ENCODE results near the gene FBXL4.

FBXL4 gene

GRCh38 chr6:98827295-98828159 is 120.2 kb downstream of the FBXL4 start:
- no peak for DNase-seq (ENCODE audit: low read depth in 1 of 2, low spot score in 1 of 2)

GRCh38 chr6:98825600-98826230 is 122.0 kb downstream of the FBXL4 start:
- DNase-seq (ENCODE audit: low read depth in 1 of 2, low spot score in 1 of 2): no peak

- DNase-seq (ENCODE audit: low read depth in 1 of 2, low spot score in 1 of 2): no peak
These were observed 122.7 kb downstream of the FBXL4 start for GRCh38 chr6:98824902-98825599.

- no peak for DNase-seq (ENCODE audit: low read depth in 1 of 2, low spot score in 1 of 2)
These were observed 123.4 kb downstream of the FBXL4 start for GRCh38 chr6:98824162-98824901.

GRCh38 chr6:98823428-98824161 is 124.2 kb downstream of the FBXL4 start:
- DNase-seq (ENCODE audit: low read depth in 1 of 2, low spot score in 1 of 2): no peak

GRCh38 chr6:98821756-98822405 is 125.9 kb downstream of the FBXL4 start:
- DNase-seq (ENCODE audit: low read depth in 1 of 2, low spot score in 1 of 2): no peak

Measured in activated T-helper 1 cell treated with anti-CD3 and anti-CD28 coated beads, Interleukin-2, amount 50 U/mL, for 16 hours (primary cell).